ENCODE measurements around the gene HJURP. TPM values are rescaled to one million over a fixed set of nuclear protein-coding genes. Genes with fewer than 3 reads are reported as not detected.
A peak's percentile ranks its signal among the peaks of the same experiment; 100 is the strongest.

HJURP gene
- total RNA-seq, 4 donors from 2014 or later = under 0.01 to 0.23 (median 0.19) TPM; not detected in 1

- 89% methylated on average over 2 of the region's 2 CpGs for WGBS
- H3K4me3 ChIP-seq = no peak overlapping the region
- H3K27ac ChIP-seq (replicated peaks in 1 of 4) = no peak overlapping the region
- H3K27me3 ChIP-seq = peaks cover 0 to 12% (median 0%) of the 10 kb centered on the region in 4 donors
- DNase-seq (ENCODE audit: extremely low spot score) = no peak
- intact Hi-C loops (cut with DNase I) = no loop called here
- no peaks in the 10 kb centered on the region for H3K9me3 ChIP-seq
- H3K4me1 ChIP-seq = no peaks in the 10 kb centered on the region
- no peaks in the 10 kb centered on the region for H3K36me3 ChIP-seq
- TF ChIP-seq EP300 (IDR thresholded peaks at IDR 0.05) (no peak), POLR2A (IDR thresholded peaks at IDR 0.05; ENCODE audit: low read depth) (no peak), POLR2AphosphoS5 (IDR thresholded peaks at IDR 0.05) (no peak)
- TF ChIP-seq, protein P1, sequence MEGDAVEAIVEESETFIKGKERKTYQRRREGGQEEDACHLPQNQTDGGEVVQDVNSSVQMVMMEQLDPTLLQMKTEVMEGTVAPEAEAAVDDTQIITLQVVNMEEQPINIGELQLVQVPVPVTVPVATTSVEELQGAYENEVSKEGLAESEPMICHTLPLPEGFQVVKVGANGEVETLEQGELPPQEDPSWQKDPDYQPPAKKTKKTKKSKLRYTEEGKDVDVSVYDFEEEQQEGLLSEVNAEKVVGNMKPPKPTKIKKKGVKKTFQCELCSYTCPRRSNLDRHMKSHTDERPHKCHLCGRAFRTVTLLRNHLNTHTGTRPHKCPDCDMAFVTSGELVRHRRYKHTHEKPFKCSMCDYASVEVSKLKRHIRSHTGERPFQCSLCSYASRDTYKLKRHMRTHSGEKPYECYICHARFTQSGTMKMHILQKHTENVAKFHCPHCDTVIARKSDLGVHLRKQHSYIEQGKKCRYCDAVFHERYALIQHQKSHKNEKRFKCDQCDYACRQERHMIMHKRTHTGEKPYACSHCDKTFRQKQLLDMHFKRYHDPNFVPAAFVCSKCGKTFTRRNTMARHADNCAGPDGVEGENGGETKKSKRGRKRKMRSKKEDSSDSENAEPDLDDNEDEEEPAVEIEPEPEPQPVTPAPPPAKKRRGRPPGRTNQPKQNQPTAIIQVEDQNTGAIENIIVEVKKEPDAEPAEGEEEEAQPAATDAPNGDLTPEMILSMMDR (IDR thresholded peaks at IDR 0.05) = no peak
Observed at GRCh38 chr2:233803292-233803911, 50.9 kb downstream of the HJURP start.

GRCh38 chr2:233802132-233802815, 52.1 kb downstream of the HJURP start:
- TF ChIP-seq POLR2A (IDR thresholded peaks at IDR 0.05; ENCODE audit: low read depth) (no peak), EP300 (IDR thresholded peaks at IDR 0.05) (no peak), POLR2AphosphoS5 (IDR thresholded peaks at IDR 0.05) (no peak)
- TF ChIP-seq, protein P1 (IDR thresholded peaks at IDR 0.05) = no peak

GRCh38 chr2:233801357-233802131, 52.8 kb downstream of the HJURP start:
- Histone ChIP-seq H3K27ac (replicated peaks in 1 of 4) (no peak overlapping the region), H3K36me3 (no peaks in the 10 kb centered on the region), H3K4me3 (no peak overlapping the region), H3K9me3 (no peaks in the 10 kb centered on the region), H3K27me3 (no peaks in the 10 kb centered on the region), H3K4me1 (no peaks in the 10 kb centered on the region)
- TF ChIP-seq, protein P1 (IDR thresholded peaks at IDR 0.05) = no peak
- no peak for TF ChIP-seq POLR2A (IDR thresholded peaks at IDR 0.05; ENCODE audit: low read depth)
- TF ChIP-seq POLR2AphosphoS5 (IDR thresholded peaks at IDR 0.05) = no peak
- TF ChIP-seq EP300 (IDR thresholded peaks at IDR 0.05) = no peak
- WGBS = 82% methylated on average over 9 of the region's 9 CpGs
- peak; percentile 55 for DNase-seq (ENCODE audit: extremely low spot score)
- intact Hi-C loops (cut with DNase I) = no loop called here

More at GRCh38 chr2:233802132-233802815, 52.1 kb downstream of the HJURP start:
- Histone ChIP-seq H3K27ac (replicated peaks in 1 of 4) (no peak overlapping the region), H3K4me3 (no peak overlapping the region), H3K9me3 (no peaks in the 10 kb centered on the region), H3K4me1 (no peaks in the 10 kb centered on the region), H3K36me3 (no peaks in the 10 kb centered on the region), H3K27me3 (peaks cover 0 to under 1% (median 0%) of the 10 kb centered on the region in 4 donors)
- peak; percentile 74 for DNase-seq (ENCODE audit: extremely low spot score)
- WGBS = 86% methylated on average over 2 of the region's 3 CpGs
- intact Hi-C loops (cut with DNase I) = no loop called here

DNA sequence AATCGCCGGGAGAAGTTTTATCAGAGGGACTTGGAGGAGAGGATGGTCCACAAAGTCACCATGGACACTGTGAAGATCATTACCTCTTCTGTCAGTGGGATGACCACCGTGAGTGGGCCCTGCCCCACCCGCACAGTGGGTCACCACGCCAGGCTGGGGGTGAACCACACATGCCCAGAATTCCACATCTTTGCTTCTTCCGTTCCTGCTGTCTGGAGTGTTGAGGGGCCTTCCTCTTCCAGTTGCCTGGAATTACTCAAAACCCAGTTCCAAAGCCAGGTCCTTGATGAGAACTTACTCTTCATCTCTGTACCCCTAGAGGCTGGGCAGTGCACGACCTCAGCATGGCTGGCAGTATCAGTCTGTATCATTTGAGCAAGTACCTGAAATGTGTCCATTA, 54.1 kb downstream of the HJURP start:
- 93% methylated on average over 7 of the region's 7 CpGs for WGBS
- intact Hi-C loops (cut with DNase I) = no loop called here

More for the DNA sequence above, 54.1 kb downstream of the HJURP start:
- no peaks in the 10 kb centered on the region for H3K9me3 ChIP-seq
- TF ChIP-seq EP300 (IDR thresholded peaks at IDR 0.05) (no peak), POLR2AphosphoS5 (IDR thresholded peaks at IDR 0.05) (no peak), POLR2A (IDR thresholded peaks at IDR 0.05; ENCODE audit: low read depth) (no peak)
- TF ChIP-seq, protein P1 (IDR thresholded peaks at IDR 0.05) = no peak
- no peaks in the 10 kb centered on the region for H3K4me1 ChIP-seq
- DNase-seq (ENCODE audit: extremely low spot score) = no peak
- H3K36me3 ChIP-seq = no peaks in the 10 kb centered on the region
- H3K4me3 ChIP-seq = no peak overlapping the region
- no peaks in the 10 kb centered on the region for H3K27me3 ChIP-seq
- no peak overlapping the region for H3K27ac ChIP-seq (replicated peaks in 1 of 4)

All from esophagus muscularis mucosa (tissue), 4 donors.